GM23338 (cell line): ENCODE data around the gene BAIAP2. TPM values are rescaled to one million over a fixed set of nuclear protein-coding genes. Genes with fewer than 3 reads are reported as not detected.

Experiments
- ATAC-seq: fragments of 200-7000 bp; cut with Tn5 transposase; 3 replicates; pipeline ENCODE4 v1.9.1; 2020
- DNase-seq: peaks from one replicate; pipeline ENCODE4 v3.0.0-alpha.2; 2015; ENCODE audit warnings: low spot score
- H2AFZ ChIP-seq: fragments of 200-600 bp; sonication (generic); 2 replicates; pipeline ENCODE4 v1.8.0; 2016; ENCODE audit warnings: antibody characterized with exemption, mild to moderate bottlenecking, moderate library complexity
- H3F3A ChIP-seq: fragments of 200-600 bp; sonication (generic); replicated peaks from 2 replicates; pipeline ENCODE4 v1.8.0; 2017; ENCODE audit warnings: antibody characterized with exemption, mixed run types, low read depth
- H3K27ac ChIP-seq: fragments of 200-600 bp; sonication (generic); 2 replicates; pipeline ENCODE4 v1.6.1; 2016; ENCODE audit warnings: low read depth
- H3K27me3 ChIP-seq: fragments of 200-600 bp; sonication (generic); 2 replicates; pipeline ENCODE4 v1.8.0; 2016; ENCODE audit warnings: mild to moderate bottlenecking, mixed run types, moderate library complexity; ENCODE audit not compliant: insufficient read depth
- H3K36me3 ChIP-seq: fragments of 200-600 bp; sonication (generic); 2 replicates; pipeline ENCODE4 v1.8.0; 2016; ENCODE audit warnings: mild to moderate bottlenecking; ENCODE audit not compliant: insufficient read depth
- H3K4me1 ChIP-seq: fragments of 200-600 bp; sonication (generic); 2 replicates; pipeline ENCODE4 v1.8.0; 2016; ENCODE audit warnings: mild to moderate bottlenecking, moderate library complexity; ENCODE audit not compliant: insufficient read depth
- H3K4me2 ChIP-seq: fragments of 200-600 bp; sonication (generic); 2 replicates; pipeline ENCODE4 v1.7.1; 2017; ENCODE audit warnings: mixed run types
- H3K4me3 ChIP-seq: fragments of 200-600 bp; sonication (generic); 2 replicates; pipeline ENCODE4 v1.6.1; 2016; ENCODE audit warnings: mixed run types
- H3K79me2 ChIP-seq: fragments of 200-600 bp; sonication (generic); replicated peaks from 2 replicates; pipeline ENCODE4 v1.8.0; 2017; ENCODE audit warnings: mild to moderate bottlenecking; ENCODE audit not compliant: insufficient read depth
- H3K9me2 ChIP-seq: fragments of 200-600 bp; sonication (generic); 2 replicates; pipeline ENCODE4 v1.8.0; 2017; ENCODE audit not compliant: insufficient read depth
- H4K20me1 ChIP-seq: fragments of 200-600 bp; sonication (generic); replicated peaks from 2 replicates; pipeline ENCODE4 v1.8.0; 2017; ENCODE audit warnings: mild to moderate bottlenecking; ENCODE audit not compliant: insufficient read depth
- H3K27ac Mint-ChIP-seq: 2 replicates; pipeline ENCODE4 v1.8.0; 2020; ENCODE audit warnings: inconsistent platforms, mild to moderate bottlenecking, moderate library complexity, mixed read lengths
- H3K27me3 Mint-ChIP-seq: 3 replicates; pipeline ENCODE4 v1.8.0; 2022; ENCODE audit warnings: low read depth, mild to moderate bottlenecking, moderate library complexity, mixed read lengths, inconsistent platforms; ENCODE audit not compliant: insufficient read depth, poor library complexity
- H3K36me3 Mint-ChIP-seq: 3 replicates; pipeline ENCODE4 v1.8.0; 2021; ENCODE audit warnings: low read depth, mild to moderate bottlenecking, inconsistent platforms, moderate library complexity, mixed read lengths
- H3K4me1 Mint-ChIP-seq: 3 replicates; pipeline ENCODE4 v1.8.0; 2020; ENCODE audit warnings: mild to moderate bottlenecking, inconsistent platforms, mixed read lengths
- H3K4me3 Mint-ChIP-seq: 3 replicates; pipeline ENCODE4 v1.8.0; 2021; ENCODE audit warnings: moderate library complexity, mild to moderate bottlenecking, inconsistent platforms, mixed read lengths
- H3K9me3 Mint-ChIP-seq: 3 replicates; pipeline ENCODE4 v1.8.0; 2020; ENCODE audit warnings: moderate library complexity, mild to moderate bottlenecking, inconsistent platforms, mixed read lengths
- CREB1 ChIP-seq: fragments of 250-450 bp; sonication (Bioruptor Pico); IDR thresholded peaks from 2 replicates; pipeline ENCODE4 v1.5.0; 2020; ENCODE audit warnings: low read depth, mild to moderate bottlenecking, moderate library complexity
- EZH2 ChIP-seq: fragments of 200-600 bp; sonication (generic); IDR thresholded peaks from one replicate; pipeline ENCODE4 v1.8.0; 2017; ENCODE audit warnings: antibody characterized with exemption, mild to moderate bottlenecking, low read depth; ENCODE audit not compliant: unreplicated experiment
- EZH2phosphoT487 ChIP-seq: fragments of 200-600 bp; sonication (generic); IDR thresholded peaks from one replicate; pipeline ENCODE4 v1.8.1; 2018; ENCODE audit warnings: antibody characterized with exemption; ENCODE audit not compliant: unreplicated experiment
- JUNB ChIP-seq: IDR thresholded peaks from one replicate; pipeline ENCODE4 v1.6.1; 2016; ENCODE audit warnings: antibody characterized with exemption; ENCODE audit not compliant: unreplicated experiment
- NANOG ChIP-seq: IDR thresholded peaks from 2 replicates; pipeline ENCODE4 v1.6.1; 2016; ENCODE audit warnings: antibody characterized with exemption, borderline replicate concordance
- POLR2AphosphoS5 ChIP-seq: IDR thresholded peaks from 2 replicates; pipeline ENCODE4 v1.6.1; 2016; ENCODE audit warnings: antibody characterized with exemption, low read depth
- STAT1 ChIP-seq: IDR thresholded peaks from one replicate; pipeline ENCODE4 v1.6.1; 2016; ENCODE audit warnings: antibody characterized with exemption; ENCODE audit not compliant: unreplicated experiment
- ZNF114 ChIP-seq: fragments of 250-450 bp; sonication (Bioruptor Pico); IDR thresholded peaks from 2 replicates; pipeline ENCODE4 v1.5.0; 2020; ENCODE audit warnings: mild to moderate bottlenecking, moderate library complexity
- ZNF331 ChIP-seq: fragments of 250-450 bp; sonication (Bioruptor Pico); IDR thresholded peaks from 2 replicates; pipeline ENCODE4 v1.5.0; 2020; ENCODE audit warnings: low read depth, mild to moderate bottlenecking, moderate library complexity
- polyA plus RNA-seq: library from polyadenylated mRNA; unstranded; fragments of >200 nt; fragmentation: Nextera tagmentation; extraction: Ambion mirVana; gene quantifications from 2 replicates; pipeline ENCODE4 v1.2.1, GENCODE V29; 2016
- total RNA-seq: library from RNA; depleted of rRNA; stranded (reverse); fragments of >200 nt; shearing (Covaris generic); gene quantifications from 2 replicates; pipeline ENCODE4 v1.2.3, GENCODE V29; 2014
- TF ChIP-seq, protein P1 (sequence below), 2 experiments: fragments of 200-600 bp in 1 of 2; sonication (generic) in 1 of 2; conservative IDR thresholded peaks; 2 replicates each; pipeline versions ENCODE4 v1.5.1 to v1.6.1; 2016 to 2017; ENCODE audit warnings: antibody characterized with exemption in 2 of 2, low read depth in 2 of 2, mild to moderate bottlenecking in 2 of 2, moderate library complexity in 1 of 2
- TF ChIP-seq, protein P2 (sequence below): fragments of 250-450 bp; sonication (Bioruptor Pico); IDR thresholded peaks from 2 replicates; pipeline ENCODE4 v1.5.0; 2020; ENCODE audit warnings: mild to moderate bottlenecking, moderate library complexity
- TF ChIP-seq, protein P3 (sequence below): IDR thresholded peaks from one replicate; pipeline ENCODE4 v1.6.1; 2018; ENCODE audit warnings: antibody characterized with exemption; ENCODE audit not compliant: unreplicated experiment
- TF ChIP-seq, protein P4 (sequence below): IDR thresholded peaks from 2 replicates; pipeline ENCODE4 v1.6.1; 2016; ENCODE audit warnings: antibody characterized with exemption

BAIAP2 gene
- total and polyA plus RNA-seq, 2 experiments from 2014 or later = 21.7 to 22.7 TPM

DNA sequence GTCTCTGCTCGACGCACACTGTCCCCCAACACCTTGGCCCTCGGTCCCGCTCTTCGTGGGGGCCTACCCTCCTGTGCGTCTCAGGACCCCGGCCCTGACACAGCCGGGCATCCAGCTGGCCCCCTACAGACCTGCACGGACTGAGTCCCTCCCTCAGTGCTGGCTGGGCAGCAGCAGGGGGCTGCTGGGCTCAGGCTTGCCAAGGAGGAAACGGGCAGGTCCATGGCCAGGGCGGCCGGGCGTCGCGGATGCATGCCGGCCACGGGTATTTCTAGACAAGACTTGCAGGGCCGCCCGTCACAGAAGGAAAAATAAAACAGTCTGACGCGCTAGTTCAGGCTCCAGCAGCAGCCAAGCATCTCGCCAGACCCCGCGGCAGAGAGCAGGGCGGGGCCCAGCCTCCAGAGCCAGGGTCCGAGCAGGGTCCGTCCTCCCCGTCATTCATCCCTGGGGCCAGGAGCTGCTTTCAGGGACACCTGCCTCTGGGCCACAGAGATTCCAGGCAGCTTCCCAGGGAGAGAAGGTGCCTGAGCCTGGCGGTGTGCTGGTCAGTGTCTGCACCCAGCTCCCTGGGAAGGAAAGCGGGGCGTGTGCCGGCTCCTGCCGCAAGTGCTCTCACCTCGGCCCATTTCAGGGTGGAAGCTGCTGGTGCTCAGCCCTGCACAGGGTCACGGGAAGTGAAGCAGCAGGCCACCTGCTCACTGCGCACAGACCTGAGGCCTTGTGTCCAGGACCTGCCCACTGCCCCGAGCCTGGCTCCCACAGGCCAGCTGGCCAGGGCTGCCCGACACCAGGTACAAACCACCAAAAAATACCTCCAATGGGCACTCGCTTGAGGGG is 123.1 kb downstream of the BAIAP2 start:
- Mint-ChIP-seq H3K27me3 (peaks cover 5% of the 10 kb centered on the region), H3K27ac (no peak overlapping the region), H3K9me3 (no peaks in the 10 kb centered on the region), H3K36me3 (no peaks in the 10 kb centered on the region), H3K4me3 (no peak overlapping the region), H3K4me1 (no peaks in the 10 kb centered on the region)
- DNase-seq (no peak), ATAC-seq (no peak)
- no peaks in the 10 kb centered on the region for H3K79me2 ChIP-seq
- H3K27me3 ChIP-seq = no peaks in the 10 kb centered on the region
- H3K4me1 ChIP-seq = no peaks in the 10 kb centered on the region
- no peak overlapping the region for H3K4me2 ChIP-seq
- no peaks in the 10 kb centered on the region for H3F3A ChIP-seq
- TF ChIP-seq EZH2phosphoT487 (no peak), ZNF114 (CRISPR knock-in tag) (no peak), NANOG (no peak), STAT1 (no peak), CREB1 (CRISPR knock-in tag) (no peak), ZNF331 (CRISPR knock-in tag) (no peak), JUNB (no peak), POLR2AphosphoS5 (no peak), EZH2 (no peak)
- TF ChIP-seq, protein P1, sequence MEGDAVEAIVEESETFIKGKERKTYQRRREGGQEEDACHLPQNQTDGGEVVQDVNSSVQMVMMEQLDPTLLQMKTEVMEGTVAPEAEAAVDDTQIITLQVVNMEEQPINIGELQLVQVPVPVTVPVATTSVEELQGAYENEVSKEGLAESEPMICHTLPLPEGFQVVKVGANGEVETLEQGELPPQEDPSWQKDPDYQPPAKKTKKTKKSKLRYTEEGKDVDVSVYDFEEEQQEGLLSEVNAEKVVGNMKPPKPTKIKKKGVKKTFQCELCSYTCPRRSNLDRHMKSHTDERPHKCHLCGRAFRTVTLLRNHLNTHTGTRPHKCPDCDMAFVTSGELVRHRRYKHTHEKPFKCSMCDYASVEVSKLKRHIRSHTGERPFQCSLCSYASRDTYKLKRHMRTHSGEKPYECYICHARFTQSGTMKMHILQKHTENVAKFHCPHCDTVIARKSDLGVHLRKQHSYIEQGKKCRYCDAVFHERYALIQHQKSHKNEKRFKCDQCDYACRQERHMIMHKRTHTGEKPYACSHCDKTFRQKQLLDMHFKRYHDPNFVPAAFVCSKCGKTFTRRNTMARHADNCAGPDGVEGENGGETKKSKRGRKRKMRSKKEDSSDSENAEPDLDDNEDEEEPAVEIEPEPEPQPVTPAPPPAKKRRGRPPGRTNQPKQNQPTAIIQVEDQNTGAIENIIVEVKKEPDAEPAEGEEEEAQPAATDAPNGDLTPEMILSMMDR (conservative IDR thresholded peaks at IDR 0.05; ENCODE audit: low read depth in 2 of 2) = no peak
- TF ChIP-seq, protein P2, sequence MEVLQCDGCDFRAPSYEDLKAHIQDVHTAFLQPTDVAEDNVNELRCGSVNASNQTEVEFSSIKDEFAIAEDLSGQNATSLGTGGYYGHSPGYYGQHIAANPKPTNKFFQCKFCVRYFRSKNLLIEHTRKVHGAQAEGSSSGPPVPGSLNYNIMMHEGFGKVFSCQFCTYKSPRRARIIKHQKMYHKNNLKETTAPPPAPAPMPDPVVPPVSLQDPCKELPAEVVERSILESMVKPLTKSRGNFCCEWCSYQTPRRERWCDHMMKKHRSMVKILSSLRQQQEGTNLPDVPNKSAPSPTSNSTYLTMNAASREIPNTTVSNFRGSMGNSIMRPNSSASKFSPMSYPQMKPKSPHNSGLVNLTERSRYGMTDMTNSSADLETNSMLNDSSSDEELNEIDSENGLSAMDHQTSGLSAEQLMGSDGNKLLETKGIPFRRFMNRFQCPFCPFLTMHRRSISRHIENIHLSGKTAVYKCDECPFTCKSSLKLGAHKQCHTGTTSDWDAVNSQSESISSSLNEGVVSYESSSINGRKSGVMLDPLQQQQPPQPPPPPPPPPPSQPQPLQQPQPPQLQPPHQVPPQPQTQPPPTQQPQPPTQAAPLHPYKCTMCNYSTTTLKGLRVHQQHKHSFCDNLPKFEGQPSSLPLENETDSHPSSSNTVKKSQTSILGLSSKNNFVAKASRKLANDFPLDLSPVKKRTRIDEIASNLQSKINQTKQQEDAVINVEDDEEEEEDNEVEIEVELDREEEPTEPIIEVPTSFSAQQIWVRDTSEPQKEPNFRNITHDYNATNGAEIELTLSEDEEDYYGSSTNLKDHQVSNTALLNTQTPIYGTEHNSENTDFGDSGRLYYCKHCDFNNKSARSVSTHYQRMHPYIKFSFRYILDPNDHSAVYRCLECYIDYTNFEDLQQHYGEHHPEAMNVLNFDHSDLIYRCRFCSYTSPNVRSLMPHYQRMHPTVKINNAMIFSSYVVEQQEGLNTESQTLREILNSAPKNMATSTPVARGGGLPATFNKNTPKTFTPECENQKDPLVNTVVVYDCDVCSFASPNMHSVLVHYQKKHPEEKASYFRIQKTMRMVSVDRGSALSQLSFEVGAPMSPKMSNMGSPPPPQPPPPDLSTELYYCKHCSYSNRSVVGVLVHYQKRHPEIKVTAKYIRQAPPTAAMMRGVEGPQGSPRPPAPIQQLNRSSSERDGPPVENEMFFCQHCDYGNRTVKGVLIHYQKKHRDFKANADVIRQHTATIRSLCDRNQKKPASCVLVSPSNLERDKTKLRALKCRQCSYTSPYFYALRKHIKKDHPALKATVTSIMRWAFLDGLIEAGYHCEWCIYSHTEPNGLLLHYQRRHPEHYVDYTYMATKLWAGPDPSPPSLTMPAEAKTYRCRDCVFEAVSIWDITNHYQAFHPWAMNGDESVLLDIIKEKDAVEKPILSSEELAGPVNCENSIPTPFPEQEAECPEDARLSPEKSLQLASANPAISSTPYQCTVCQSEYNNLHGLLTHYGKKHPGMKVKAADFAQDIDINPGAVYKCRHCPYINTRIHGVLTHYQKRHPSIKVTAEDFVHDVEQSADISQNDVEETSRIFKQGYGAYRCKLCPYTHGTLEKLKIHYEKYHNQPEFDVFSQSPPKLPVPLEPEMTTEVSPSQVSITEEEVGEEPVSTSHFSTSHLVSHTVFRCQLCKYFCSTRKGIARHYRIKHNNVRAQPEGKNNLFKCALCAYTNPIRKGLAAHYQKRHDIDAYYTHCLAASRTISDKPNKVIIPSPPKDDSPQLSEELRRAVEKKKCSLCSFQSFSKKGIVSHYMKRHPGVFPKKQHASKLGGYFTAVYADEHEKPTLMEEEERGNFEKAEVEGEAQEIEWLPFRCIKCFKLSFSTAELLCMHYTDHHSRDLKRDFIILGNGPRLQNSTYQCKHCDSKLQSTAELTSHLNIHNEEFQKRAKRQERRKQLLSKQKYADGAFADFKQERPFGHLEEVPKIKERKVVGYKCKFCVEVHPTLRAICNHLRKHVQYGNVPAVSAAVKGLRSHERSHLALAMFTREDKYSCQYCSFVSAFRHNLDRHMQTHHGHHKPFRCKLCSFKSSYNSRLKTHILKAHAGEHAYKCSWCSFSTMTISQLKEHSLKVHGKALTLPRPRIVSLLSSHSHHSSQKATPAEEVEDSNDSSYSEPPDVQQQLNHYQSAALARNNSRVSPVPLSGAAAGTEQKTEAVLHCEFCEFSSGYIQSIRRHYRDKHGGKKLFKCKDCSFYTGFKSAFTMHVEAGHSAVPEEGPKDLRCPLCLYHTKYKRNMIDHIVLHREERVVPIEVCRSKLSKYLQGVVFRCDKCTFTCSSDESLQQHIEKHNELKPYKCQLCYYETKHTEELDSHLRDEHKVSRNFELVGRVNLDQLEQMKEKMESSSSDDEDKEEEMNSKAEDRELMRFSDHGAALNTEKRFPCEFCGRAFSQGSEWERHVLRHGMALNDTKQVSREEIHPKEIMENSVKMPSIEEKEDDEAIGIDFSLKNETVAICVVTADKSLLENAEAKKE (CRISPR knock-in tag) = no peak
- TF ChIP-seq, protein P3, sequence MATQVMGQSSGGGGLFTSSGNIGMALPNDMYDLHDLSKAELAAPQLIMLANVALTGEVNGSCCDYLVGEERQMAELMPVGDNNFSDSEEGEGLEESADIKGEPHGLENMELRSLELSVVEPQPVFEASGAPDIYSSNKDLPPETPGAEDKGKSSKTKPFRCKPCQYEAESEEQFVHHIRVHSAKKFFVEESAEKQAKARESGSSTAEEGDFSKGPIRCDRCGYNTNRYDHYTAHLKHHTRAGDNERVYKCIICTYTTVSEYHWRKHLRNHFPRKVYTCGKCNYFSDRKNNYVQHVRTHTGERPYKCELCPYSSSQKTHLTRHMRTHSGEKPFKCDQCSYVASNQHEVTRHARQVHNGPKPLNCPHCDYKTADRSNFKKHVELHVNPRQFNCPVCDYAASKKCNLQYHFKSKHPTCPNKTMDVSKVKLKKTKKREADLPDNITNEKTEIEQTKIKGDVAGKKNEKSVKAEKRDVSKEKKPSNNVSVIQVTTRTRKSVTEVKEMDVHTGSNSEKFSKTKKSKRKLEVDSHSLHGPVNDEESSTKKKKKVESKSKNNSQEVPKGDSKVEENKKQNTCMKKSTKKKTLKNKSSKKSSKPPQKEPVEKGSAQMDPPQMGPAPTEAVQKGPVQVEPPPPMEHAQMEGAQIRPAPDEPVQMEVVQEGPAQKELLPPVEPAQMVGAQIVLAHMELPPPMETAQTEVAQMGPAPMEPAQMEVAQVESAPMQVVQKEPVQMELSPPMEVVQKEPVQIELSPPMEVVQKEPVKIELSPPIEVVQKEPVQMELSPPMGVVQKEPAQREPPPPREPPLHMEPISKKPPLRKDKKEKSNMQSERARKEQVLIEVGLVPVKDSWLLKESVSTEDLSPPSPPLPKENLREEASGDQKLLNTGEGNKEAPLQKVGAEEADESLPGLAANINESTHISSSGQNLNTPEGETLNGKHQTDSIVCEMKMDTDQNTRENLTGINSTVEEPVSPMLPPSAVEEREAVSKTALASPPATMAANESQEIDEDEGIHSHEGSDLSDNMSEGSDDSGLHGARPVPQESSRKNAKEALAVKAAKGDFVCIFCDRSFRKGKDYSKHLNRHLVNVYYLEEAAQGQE = no peak
- TF ChIP-seq, protein P4, sequence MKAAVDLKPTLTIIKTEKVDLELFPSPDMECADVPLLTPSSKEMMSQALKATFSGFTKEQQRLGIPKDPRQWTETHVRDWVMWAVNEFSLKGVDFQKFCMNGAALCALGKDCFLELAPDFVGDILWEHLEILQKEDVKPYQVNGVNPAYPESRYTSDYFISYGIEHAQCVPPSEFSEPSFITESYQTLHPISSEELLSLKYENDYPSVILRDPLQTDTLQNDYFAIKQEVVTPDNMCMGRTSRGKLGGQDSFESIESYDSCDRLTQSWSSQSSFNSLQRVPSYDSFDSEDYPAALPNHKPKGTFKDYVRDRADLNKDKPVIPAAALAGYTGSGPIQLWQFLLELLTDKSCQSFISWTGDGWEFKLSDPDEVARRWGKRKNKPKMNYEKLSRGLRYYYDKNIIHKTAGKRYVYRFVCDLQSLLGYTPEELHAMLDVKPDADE = no peak
- 0 out of 2 replicates have a peak, but pooled peaks cover under 1% of the 10 kb centered on the region for H4K20me1 ChIP-seq
- no peak overlapping the region for H2AFZ ChIP-seq
- no peak overlapping the region for H3K4me3 ChIP-seq
- H3K27ac ChIP-seq = no peak overlapping the region
- no peaks in the 10 kb centered on the region for H3K9me2 ChIP-seq
- H3K36me3 ChIP-seq = no peaks in the 10 kb centered on the region
